Measurements from ENCODE around the gene BATF2.

- TF ChIP-seq, protein P1, sequence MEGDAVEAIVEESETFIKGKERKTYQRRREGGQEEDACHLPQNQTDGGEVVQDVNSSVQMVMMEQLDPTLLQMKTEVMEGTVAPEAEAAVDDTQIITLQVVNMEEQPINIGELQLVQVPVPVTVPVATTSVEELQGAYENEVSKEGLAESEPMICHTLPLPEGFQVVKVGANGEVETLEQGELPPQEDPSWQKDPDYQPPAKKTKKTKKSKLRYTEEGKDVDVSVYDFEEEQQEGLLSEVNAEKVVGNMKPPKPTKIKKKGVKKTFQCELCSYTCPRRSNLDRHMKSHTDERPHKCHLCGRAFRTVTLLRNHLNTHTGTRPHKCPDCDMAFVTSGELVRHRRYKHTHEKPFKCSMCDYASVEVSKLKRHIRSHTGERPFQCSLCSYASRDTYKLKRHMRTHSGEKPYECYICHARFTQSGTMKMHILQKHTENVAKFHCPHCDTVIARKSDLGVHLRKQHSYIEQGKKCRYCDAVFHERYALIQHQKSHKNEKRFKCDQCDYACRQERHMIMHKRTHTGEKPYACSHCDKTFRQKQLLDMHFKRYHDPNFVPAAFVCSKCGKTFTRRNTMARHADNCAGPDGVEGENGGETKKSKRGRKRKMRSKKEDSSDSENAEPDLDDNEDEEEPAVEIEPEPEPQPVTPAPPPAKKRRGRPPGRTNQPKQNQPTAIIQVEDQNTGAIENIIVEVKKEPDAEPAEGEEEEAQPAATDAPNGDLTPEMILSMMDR (conservative IDR thresholded peaks at IDR 0.05) = no peak
- TF ChIP-seq ZFX (IDR thresholded peaks at IDR 0.05) = no peak
Observed at GRCh38 chr11:64969209-64969608, 27.6 kb downstream of the BATF2 start.
